ENCODE data around the gene SOX14.

DNA sequence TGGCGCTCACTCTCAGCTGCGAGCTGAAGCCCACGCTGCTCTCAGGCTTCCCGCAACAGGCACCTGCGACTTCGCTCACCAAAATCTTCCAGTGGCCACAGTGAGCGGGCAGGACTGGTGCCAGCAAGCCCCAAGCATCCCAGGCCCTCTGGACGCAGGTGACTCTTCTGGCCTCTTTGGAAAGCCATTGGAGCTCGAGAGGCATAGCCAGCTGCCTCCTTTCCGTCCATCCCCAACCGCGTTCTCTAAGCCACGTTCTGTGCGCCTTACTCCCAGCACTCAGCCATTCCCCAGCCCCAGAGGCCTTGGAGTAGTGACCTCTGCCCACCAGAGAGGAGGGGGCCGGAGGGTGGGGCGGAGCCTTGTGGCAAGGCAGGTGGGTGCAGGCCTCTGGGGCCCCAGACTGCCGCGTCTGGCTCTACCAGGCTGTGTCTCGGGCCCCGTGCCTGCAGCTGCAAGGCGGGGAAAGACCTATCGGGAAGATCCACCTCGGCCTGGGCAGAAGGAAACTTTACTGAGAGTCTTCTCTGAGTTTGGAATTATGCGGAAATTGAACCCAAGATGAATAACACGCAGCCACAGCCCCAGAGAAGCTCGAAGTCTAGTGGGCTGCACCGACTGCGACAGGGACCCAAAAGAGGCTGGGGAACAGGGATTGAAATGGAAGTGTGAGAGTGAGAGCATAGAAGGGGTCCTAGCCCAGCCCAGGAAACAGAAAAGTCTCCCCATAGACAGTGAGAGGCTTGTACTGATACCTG is 3.6 kb upstream of the SOX14 start:
- TF ChIP-seq, protein P1, sequence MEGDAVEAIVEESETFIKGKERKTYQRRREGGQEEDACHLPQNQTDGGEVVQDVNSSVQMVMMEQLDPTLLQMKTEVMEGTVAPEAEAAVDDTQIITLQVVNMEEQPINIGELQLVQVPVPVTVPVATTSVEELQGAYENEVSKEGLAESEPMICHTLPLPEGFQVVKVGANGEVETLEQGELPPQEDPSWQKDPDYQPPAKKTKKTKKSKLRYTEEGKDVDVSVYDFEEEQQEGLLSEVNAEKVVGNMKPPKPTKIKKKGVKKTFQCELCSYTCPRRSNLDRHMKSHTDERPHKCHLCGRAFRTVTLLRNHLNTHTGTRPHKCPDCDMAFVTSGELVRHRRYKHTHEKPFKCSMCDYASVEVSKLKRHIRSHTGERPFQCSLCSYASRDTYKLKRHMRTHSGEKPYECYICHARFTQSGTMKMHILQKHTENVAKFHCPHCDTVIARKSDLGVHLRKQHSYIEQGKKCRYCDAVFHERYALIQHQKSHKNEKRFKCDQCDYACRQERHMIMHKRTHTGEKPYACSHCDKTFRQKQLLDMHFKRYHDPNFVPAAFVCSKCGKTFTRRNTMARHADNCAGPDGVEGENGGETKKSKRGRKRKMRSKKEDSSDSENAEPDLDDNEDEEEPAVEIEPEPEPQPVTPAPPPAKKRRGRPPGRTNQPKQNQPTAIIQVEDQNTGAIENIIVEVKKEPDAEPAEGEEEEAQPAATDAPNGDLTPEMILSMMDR (IDR thresholded peaks at IDR 0.05), result no peak
- no peak for TF ChIP-seq EZH2 (IDR thresholded peaks at IDR 0.05; ENCODE audit: borderline replicate concordance, insufficient read depth, low read depth, low read length, poor library complexity, severe bottlenecking)
